Neural cell (in vitro differentiated cells): Measurements from ENCODE around the gene ZBTB48. TPM values are rescaled to one million over a fixed set of nuclear protein-coding genes. Genes with fewer than 3 reads are reported as not detected.

ENCODE experiments used
- H2AFZ ChIP-seq: fragments of 200-600, 300-800 bp; sonication (generic), shearing (Covaris generic); 2 replicates; pipeline ENCODE4 v1.6.0; 2014; ENCODE audit warnings: low read depth, mild to moderate bottlenecking, antibody characterized with exemption, low read length, moderate library complexity
- H3F3A ChIP-seq: fragments of 200-600 bp; shearing (Covaris generic); 2 replicates; pipeline ENCODE4 v1.6.1; 2016; ENCODE audit warnings: mild to moderate bottlenecking, moderate library complexity, mixed read lengths, antibody characterized with exemption, low read length; ENCODE audit not compliant: insufficient read depth, poor library complexity, severe bottlenecking
- H3K27ac ChIP-seq: fragments of 200-600, 300-800 bp; sonication (generic), shearing (Covaris generic); 2 replicates; pipeline ENCODE4 v1.5.1; 2014; ENCODE audit warnings: mild to moderate bottlenecking, low read length, moderate library complexity
- H3K27me3 ChIP-seq: fragments of 300-800, 200-600 bp; sonication (generic), shearing (Covaris generic); 2 replicates; pipeline ENCODE4 v1.6.0; 2014; ENCODE audit warnings: mild to moderate bottlenecking, low read depth, low read length, moderate library complexity; ENCODE audit not compliant: insufficient read depth
- H3K36me3 ChIP-seq: fragments of 300-800, 200-600 bp; sonication (generic), shearing (Covaris generic); 2 replicates; pipeline ENCODE4 v1.5.1; 2014; ENCODE audit warnings: mild to moderate bottlenecking, antibody characterized with exemption, low read length, moderate library complexity; ENCODE audit not compliant: insufficient read depth
- H3K4me2 ChIP-seq: fragments of 300-800, 200-600 bp; sonication (generic), shearing (Covaris generic); 2 replicates; pipeline ENCODE4 v1.6.0; 2014; ENCODE audit warnings: mild to moderate bottlenecking, low read length
- H3K4me3 ChIP-seq: fragments of 300-800, 200-600 bp; sonication (generic), shearing (Covaris generic); 2 replicates; pipeline ENCODE4 v1.5.1; 2014; ENCODE audit warnings: mild to moderate bottlenecking, low read length, moderate library complexity
- H3K79me2 ChIP-seq: fragments of 200-600 bp; shearing (Covaris generic); replicated peaks from 2 replicates; pipeline ENCODE4 v1.6.0; 2014; ENCODE audit warnings: mild to moderate bottlenecking, low read length, moderate library complexity; ENCODE audit not compliant: insufficient read depth
- H3K9ac ChIP-seq: fragments of 300-800, 200-600 bp; sonication (generic), shearing (Covaris generic); 2 replicates; pipeline ENCODE4 v1.6.1; 2016; ENCODE audit warnings: mild to moderate bottlenecking, low read length, mixed read lengths
- H3K9me2 ChIP-seq: fragments of 200-600 bp; shearing (Covaris generic); 2 replicates; pipeline ENCODE4 v1.6.1; 2016; ENCODE audit warnings: mild to moderate bottlenecking, low read length, mixed read lengths; ENCODE audit not compliant: insufficient read depth
- H3K9me3 ChIP-seq: fragments of 200-600, 300-800 bp; sonication (generic), shearing (Covaris generic); 2 replicates; pipeline ENCODE4 v1.6.1; 2016; ENCODE audit warnings: mild to moderate bottlenecking, mixed run types, low read length, moderate library complexity, mixed read lengths
- H4K20me1 ChIP-seq: fragments of 200-600 bp; shearing (Covaris generic); 2 replicates; pipeline ENCODE4 v1.6.1; 2016; ENCODE audit warnings: mild to moderate bottlenecking, mixed run types; ENCODE audit not compliant: insufficient read depth
- CTCF ChIP-seq: fragments of 450-650 bp; IDR thresholded peaks from 2 replicates; pipeline ENCODE4 v1.5.1; 2014; ENCODE audit warnings: antibody characterized with exemption, mild to moderate bottlenecking, moderate library complexity; ENCODE audit not compliant: poor library complexity, severe bottlenecking
- EP300 ChIP-seq: fragments of 450-650 bp; conservative IDR thresholded peaks from 2 replicates; pipeline ENCODE4 v1.6.1; 2014; ENCODE audit warnings: antibody characterized with exemption, mild to moderate bottlenecking, moderate library complexity; ENCODE audit not compliant: poor library complexity, severe bottlenecking
- EZH2 ChIP-seq: fragments of 200-600, 300-800 bp; shearing (Covaris generic), sonication (generic); IDR thresholded peaks from 2 replicates; pipeline ENCODE4 v1.6.1; 2014; ENCODE audit warnings: antibody characterized with exemption, low read length, borderline replicate concordance, mild to moderate bottlenecking; ENCODE audit not compliant: insufficient read depth, poor library complexity, severe bottlenecking
- MXI1 ChIP-seq: fragments of 450-650 bp; conservative IDR thresholded peaks from 2 replicates; pipeline ENCODE4 v1.6.1; 2014; ENCODE audit warnings: antibody characterized with exemption, mild to moderate bottlenecking; ENCODE audit not compliant: poor library complexity, severe bottlenecking
- POLR2AphosphoS5 ChIP-seq: IDR thresholded peaks from 2 replicates; pipeline ENCODE4 v1.6.1; 2012
- RAD21 ChIP-seq: fragments of 450-650 bp; conservative IDR thresholded peaks from 2 replicates; pipeline ENCODE4 v1.6.1; 2014; ENCODE audit warnings: antibody characterized with exemption, mild to moderate bottlenecking, moderate library complexity
- REST ChIP-seq: IDR thresholded peaks from 2 replicates; pipeline ENCODE4 v1.6.1; 2012; ENCODE audit warnings: borderline replicate concordance
- SMC3 ChIP-seq: fragments of 450-650 bp; conservative IDR thresholded peaks from 2 replicates; pipeline ENCODE4 v1.6.1; 2014; ENCODE audit warnings: antibody characterized with exemption, mild to moderate bottlenecking, moderate library complexity; ENCODE audit not compliant: poor library complexity
- TAF1 ChIP-seq: IDR thresholded peaks from 2 replicates; pipeline ENCODE4 v1.6.1; 2012; ENCODE audit warnings: low read depth
- polyA minus RNA-seq: library from RNA; depleted of rRNA, polyadenylated mRNA; stranded (reverse); fragments of >200 nt; gene quantifications from 2 replicates; pipeline ENCODE4 v1.2.3, GENCODE V29; 2014
- polyA plus RNA-seq: library from polyadenylated mRNA; depleted of rRNA; stranded (reverse); fragments of >200 nt; gene quantifications from 2 replicates; pipeline ENCODE4 v1.2.3, GENCODE V29; 2014

The ZBTB48 gene
- 38.7 and 48.2 TPM in 2 replicates for polyA plus RNA-seq
- polyA minus RNA-seq = 31.2 and 31.4 TPM in 2 replicates

DNA sequence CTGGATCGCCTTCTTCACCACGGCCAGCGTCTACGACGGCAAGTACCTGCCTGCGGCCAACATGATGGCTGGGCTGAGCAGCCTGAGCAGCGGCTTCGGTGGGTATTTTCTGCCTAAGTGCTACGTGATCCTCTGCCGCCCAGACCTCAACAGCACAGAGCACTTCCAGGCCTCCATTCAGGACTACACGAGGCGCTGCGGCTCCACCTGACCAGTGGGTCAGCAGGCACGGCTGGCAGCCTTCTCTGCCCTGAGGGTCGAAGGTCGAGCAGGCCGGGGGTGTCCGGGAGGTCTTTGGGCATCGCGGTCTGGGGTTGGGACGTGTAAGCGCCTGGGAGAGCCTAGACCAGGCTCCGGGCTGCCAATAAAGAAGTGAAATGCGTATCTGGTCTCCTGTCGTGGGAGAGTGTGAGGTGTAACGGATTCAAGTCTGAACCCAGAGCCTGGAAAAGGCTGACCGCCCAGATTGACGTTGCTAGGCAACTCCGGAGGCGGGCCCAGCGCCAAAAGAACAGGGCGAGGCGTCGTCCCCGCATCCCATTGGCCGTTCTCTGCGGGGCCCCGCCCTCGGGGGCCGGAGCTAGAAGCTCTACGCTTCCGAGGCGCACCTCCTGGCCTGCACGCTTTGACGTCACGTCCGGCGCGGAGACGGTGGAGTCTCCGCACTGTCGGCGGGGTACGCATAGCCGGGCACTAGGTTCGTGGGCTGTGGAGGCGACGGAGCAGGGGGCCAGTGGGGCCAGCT is at the start of gene ZBTB48:
Gene ZBTB48 (plus strand): TSS at position 621 of the 745 bp plus-strand sequence. CDS start 616 bp downstream, outside the sequence.
- H3K4me3 ChIP-seq = peak within 1 kb of the TSS; percentile 97
- H4K20me1 ChIP-seq = no peaks in the 10 kb centered on the region
- no peaks in the 10 kb centered on the region for H3K27me3 ChIP-seq
- peak within 1 kb of the TSS; percentile 91 for H2AFZ ChIP-seq
- H3F3A ChIP-seq = no peaks in the 10 kb centered on the region
- no peaks in the 10 kb centered on the region for H3K9me3 ChIP-seq
- H3K27ac ChIP-seq = peak within 1 kb of the TSS; percentile 90
- H3K79me2 ChIP-seq = peaks cover 17% of the 10 kb centered on the region
- peak; percentile 97 for TF ChIP-seq POLR2AphosphoS5
- TF ChIP-seq SMC3 = peak; percentile 8
- peak; percentile 9 for TF ChIP-seq EP300
- no peak for TF ChIP-seq EZH2
- no peak for TF ChIP-seq RAD21
- TF ChIP-seq CTCF = no peak
- peak; percentile 63 for TF ChIP-seq REST
- peak; percentile 87 for TF ChIP-seq MXI1
- H3K4me2 ChIP-seq = peak within 1 kb of the TSS; percentile 79
- H3K9me2 ChIP-seq = no peaks in the 10 kb centered on the region
- H3K36me3 ChIP-seq = no peaks in the 10 kb centered on the region
- H3K9ac ChIP-seq = peak within 1 kb of the TSS; percentile 90

DNA sequence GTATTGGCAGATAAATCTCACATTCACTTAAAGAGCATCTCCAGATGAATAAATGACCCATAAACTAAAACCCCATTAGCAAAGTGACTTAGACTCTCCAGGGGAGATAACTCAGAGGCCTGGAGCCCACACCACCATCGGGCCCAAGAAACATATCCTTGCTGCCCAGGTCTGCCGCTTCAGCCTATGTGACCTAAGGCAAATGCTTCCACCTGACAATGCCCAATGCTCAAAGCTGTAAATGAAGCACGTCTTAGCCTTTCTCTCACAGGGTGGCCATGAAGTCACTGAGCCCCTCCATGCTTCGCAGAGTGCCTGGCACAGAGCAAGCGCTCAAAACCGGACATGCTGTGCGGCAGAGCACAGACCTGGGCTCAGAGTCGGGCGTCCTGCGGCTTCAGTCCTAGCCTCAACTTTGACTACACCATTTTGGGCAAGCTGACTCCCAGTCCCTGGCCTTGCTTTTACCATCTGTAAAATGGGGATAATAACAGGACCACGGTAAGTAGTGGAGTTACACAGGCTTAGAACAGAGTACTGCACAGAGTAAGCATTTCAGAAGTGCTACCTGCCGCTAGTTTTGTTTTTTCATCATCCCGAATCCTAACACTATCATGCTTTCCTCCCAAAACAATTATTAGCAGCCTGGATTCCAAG is 49.2 kb upstream of the ZBTB48 start:
- no peak overlapping the region for H3K27ac ChIP-seq
- H3K4me3 ChIP-seq = no peak overlapping the region
- no peak overlapping the region for H3K9ac ChIP-seq
- H3K79me2 ChIP-seq = no peaks in the 10 kb centered on the region
- no peaks in the 10 kb centered on the region for H3K27me3 ChIP-seq
- TF ChIP-seq TAF1 (no peak), RAD21 (no peak), EZH2 (no peak), POLR2AphosphoS5 (no peak), EP300 (no peak)
- peaks cover 12% of the 10 kb centered on the region for H3K36me3 ChIP-seq
- H3K4me2 ChIP-seq = no peak overlapping the region
- no peak overlapping the region for H2AFZ ChIP-seq
- H4K20me1 ChIP-seq = no peaks in the 10 kb centered on the region
- H3F3A ChIP-seq = no peaks in the 10 kb centered on the region
- no peaks in the 10 kb centered on the region for H3K9me3 ChIP-seq
- no peaks in the 10 kb centered on the region for H3K9me2 ChIP-seq
